ENCODE results near the gene SMOC1. TPM values are rescaled to one million over a fixed set of nuclear protein-coding genes. Genes with fewer than 3 reads are reported as not detected.

SMOC1 gene
- total RNA-seq, 2 donors from 2014 or later: 5.3 to 14.0 TPM

DNA sequence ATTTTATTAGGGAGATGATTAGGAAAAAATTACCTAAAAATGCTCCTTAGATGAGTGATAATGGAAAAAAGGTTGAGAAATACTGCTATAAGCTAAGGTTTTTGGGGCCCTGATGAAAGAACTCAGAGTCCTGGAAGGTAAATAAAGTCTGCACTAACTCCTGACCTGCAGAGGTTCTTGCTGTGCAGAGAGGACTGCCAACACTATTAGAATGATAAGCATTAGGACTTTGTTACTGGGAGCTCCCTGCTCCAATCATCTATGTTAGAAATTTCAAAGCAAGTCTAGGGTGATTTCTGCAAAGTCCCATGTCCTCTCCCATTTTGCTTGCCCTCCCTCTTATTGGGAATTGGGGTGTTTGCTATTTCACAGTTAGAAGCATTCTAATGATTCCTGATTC is 112.2 kb downstream of the SMOC1 start:
- H3K27ac ChIP-seq: no peak overlapping the region
- ATAC-seq (no peak), DNase-seq (no peak)

DNA sequence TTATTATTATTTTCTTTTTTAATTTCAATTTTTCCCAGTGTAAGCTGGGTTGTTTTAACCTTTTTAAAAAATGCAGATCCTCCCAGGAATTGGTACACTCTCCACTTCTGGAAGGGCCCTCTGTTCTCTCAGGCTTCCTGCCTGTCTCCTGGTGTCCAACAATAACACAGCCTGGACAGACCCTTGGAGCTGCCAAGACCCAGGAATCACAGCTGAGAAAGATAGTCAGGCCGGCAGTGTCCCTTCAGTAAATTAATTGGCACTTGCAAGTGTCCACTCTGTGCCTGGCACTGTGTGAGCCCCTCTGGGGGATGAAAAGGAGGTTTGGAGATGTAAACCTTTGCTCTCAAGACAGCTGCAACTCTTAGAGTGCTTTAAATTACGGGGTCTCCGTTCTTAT is 113.3 kb downstream of the SMOC1 start:
- Histone ChIP-seq H3K4me1 (peaks cover 13% of the 10 kb centered on the region), H3K27me3 (no peaks in the 10 kb centered on the region), H3K4me3 (no peak overlapping the region), H3K36me3 (replicated peaks in 1 of 2; ENCODE audit: insufficient read depth in 1 of 2, low read depth in 2 of 2) (no peaks in the 10 kb centered on the region), H3K27ac (no peak overlapping the region), H3K9me3 (no peaks in the 10 kb centered on the region)
- 73 to 91% methylated on average over 3 of the region's 3 CpGs for WGBS, 2 donors
- no peak for ATAC-seq
- no peak for TF ChIP-seq POLR2A (IDR thresholded peaks at IDR 0.05)
- TF ChIP-seq, protein P1, sequence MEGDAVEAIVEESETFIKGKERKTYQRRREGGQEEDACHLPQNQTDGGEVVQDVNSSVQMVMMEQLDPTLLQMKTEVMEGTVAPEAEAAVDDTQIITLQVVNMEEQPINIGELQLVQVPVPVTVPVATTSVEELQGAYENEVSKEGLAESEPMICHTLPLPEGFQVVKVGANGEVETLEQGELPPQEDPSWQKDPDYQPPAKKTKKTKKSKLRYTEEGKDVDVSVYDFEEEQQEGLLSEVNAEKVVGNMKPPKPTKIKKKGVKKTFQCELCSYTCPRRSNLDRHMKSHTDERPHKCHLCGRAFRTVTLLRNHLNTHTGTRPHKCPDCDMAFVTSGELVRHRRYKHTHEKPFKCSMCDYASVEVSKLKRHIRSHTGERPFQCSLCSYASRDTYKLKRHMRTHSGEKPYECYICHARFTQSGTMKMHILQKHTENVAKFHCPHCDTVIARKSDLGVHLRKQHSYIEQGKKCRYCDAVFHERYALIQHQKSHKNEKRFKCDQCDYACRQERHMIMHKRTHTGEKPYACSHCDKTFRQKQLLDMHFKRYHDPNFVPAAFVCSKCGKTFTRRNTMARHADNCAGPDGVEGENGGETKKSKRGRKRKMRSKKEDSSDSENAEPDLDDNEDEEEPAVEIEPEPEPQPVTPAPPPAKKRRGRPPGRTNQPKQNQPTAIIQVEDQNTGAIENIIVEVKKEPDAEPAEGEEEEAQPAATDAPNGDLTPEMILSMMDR (IDR thresholded peaks at IDR 0.05): no peak
- intact Hi-C loops (cut with DNase I): no loop called here
- no peak for DNase-seq

More for the DNA sequence above, 112.2 kb downstream of the SMOC1 start:
- intact Hi-C loops (cut with DNase I): no loop called here
- TF ChIP-seq, protein P1 (IDR thresholded peaks at IDR 0.05): no peak
- TF ChIP-seq POLR2A (IDR thresholded peaks at IDR 0.05): no peak
- H3K27me3 ChIP-seq: no peaks in the 10 kb centered on the region
- peaks cover 6% of the 10 kb centered on the region for H3K4me1 ChIP-seq
- H3K9me3 ChIP-seq: no peaks in the 10 kb centered on the region
- no peaks in the 10 kb centered on the region for H3K36me3 ChIP-seq (replicated peaks in 1 of 2; ENCODE audit: insufficient read depth in 1 of 2, low read depth in 2 of 2)
- H3K4me3 ChIP-seq: no peak overlapping the region

DNA sequence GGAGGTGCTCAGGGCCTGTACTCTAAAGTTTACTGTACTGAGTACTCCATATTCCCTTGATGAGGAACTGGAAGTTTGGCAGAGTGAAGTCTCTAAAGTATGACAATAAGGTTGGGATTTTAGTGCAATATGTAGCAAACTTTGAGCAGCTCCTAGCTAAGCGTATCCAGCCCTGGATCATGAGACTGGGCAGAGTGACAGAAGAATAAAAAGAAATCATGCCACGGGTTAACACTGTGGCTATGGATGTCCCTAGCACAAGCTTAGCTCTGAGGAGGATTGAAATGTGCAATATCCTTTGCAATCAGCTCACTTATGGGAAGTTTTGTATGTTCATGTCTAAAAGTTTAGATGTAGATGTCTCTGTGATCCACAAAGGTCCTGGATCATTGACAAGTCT is 114.1 kb downstream of the SMOC1 start:
- no peaks in the 10 kb centered on the region for H3K36me3 ChIP-seq (replicated peaks in 1 of 2; ENCODE audit: insufficient read depth in 1 of 2, low read depth in 2 of 2)
- intact Hi-C loops (cut with DNase I): no loop called here
- ATAC-seq (no peak), DNase-seq (no peak)
- TF ChIP-seq POLR2A (IDR thresholded peaks at IDR 0.05): no peak
- TF ChIP-seq, protein P1 (IDR thresholded peaks at IDR 0.05): no peak
- no peaks in the 10 kb centered on the region for H3K27me3 ChIP-seq
- no peak overlapping the region for H3K27ac ChIP-seq
- peaks cover 20% of the 10 kb centered on the region for H3K4me1 ChIP-seq
- H3K4me3 ChIP-seq: no peak overlapping the region
- WGBS, 2 donors: 77 to 95% methylated on average over 2 of the region's 2 CpGs
- no peaks in the 10 kb centered on the region for H3K9me3 ChIP-seq

DNA sequence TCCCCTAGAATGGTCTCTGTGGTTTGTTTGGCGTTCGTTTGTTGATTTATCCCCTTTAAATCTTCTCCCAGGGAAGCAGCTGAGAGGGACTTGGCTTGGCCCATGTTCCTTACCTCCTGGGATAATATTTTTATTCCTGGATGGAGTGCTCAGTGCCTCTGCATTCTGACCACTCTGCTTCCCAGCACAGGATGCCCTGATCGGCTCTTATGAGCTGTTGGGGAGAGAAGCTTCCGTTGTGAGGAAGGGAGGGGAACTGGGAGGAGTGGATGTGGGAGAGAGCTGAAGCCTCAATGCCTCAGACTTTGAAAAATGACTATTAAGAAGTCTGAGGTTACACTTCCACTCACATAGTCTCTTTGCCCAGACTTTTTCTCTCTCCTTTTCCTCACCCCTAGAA is 114.8 kb downstream of the SMOC1 start:
- no peaks in the 10 kb centered on the region for H3K36me3 ChIP-seq (replicated peaks in 1 of 2; ENCODE audit: insufficient read depth in 1 of 2, low read depth in 2 of 2)
- no peaks in the 10 kb centered on the region for H3K9me3 ChIP-seq
- H3K4me1 ChIP-seq: peaks cover 27% of the 10 kb centered on the region
- H3K27ac ChIP-seq: no peak overlapping the region
- no peaks in the 10 kb centered on the region for H3K27me3 ChIP-seq
- DNase-seq (no peak), ATAC-seq (no peak)
- 70 to 76% methylated on average over 4 of the region's 4 CpGs for whole genome bisulfite sequencing, 2 donors
- TF ChIP-seq POLR2A (IDR thresholded peaks at IDR 0.05): no peak
- TF ChIP-seq, protein P1 (IDR thresholded peaks at IDR 0.05): no peak
- intact Hi-C loops (cut with DNase I): no loop called here
- no peak overlapping the region for H3K4me3 ChIP-seq

DNA sequence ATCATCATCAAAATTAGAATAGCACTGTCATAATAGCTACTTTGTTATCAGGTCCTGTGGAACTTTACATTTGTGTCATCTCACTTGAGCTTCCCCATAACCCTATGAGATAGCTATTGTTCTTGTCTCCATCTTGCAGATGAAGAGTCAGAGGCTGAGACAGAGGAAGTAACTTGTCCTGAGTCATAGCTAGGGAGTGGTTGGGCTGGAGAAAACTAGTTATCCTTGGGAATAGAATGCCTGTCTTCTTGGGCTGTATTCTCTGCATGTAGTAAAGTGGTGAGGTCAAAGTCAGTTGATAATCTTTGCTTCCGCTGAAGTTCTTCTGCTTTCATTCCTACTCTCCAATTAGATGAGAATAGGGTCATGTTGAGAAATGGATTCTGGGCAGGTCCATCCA is 117.0 kb downstream of the SMOC1 start:
- no peak overlapping the region for H3K4me3 ChIP-seq
- intact Hi-C loops (cut with DNase I): no loop called here
- WGBS, 2 donors: 81 to 100% methylated on average over 1 of the region's 1 CpG
- H3K27ac ChIP-seq: no peak overlapping the region
- H3K27me3 ChIP-seq: no peaks in the 10 kb centered on the region
- H3K36me3 ChIP-seq (replicated peaks in 1 of 2; ENCODE audit: insufficient read depth in 1 of 2, low read depth in 2 of 2): no peaks in the 10 kb centered on the region
- ATAC-seq: no peak
- no peak for DNase-seq
- H3K4me1 ChIP-seq: peaks cover 40% of the 10 kb centered on the region
- TF ChIP-seq POLR2A (IDR thresholded peaks at IDR 0.05): no peak
- TF ChIP-seq, protein P1 (IDR thresholded peaks at IDR 0.05): no peak
- H3K9me3 ChIP-seq: no peaks in the 10 kb centered on the region

All from body of pancreas (tissue), 4 donors.